HG02981 (cell line): ENCODE results near the gene ANKRD66.
"Not testable (repeated sequence)": the region's sequence is repeated elsewhere in the genome, so short reads cannot be mapped to it uniquely, and the experiment has no call there.

Experiments used
- ATAC-seq: cut with Tn5 transposase; IDR thresholded peaks from one replicate; pipeline ENCODE4 v1.9.1; 2021; ENCODE audit warnings: mild to moderate bottlenecking, moderate library complexity; ENCODE audit not compliant: unreplicated experiment

ANKRD66 gene

DNA sequence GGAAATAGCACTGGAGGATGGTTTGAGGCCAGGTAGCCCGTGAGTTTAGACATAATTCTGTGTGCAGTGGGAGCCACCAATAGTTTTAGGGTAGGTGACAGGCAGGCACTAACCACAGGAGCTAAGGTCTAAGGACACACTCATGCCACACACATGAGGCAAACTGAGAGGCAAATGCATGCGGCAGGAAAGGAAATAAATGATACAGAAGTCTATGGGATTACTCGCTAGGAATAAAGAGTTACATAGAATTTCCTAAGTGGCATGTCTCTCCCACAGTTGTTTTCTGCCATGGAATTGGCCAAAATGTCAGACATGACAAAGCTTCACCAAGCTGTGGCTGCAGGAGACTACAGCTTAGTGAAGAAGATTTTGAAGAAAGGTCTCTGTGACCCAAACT is 4.9 kb downstream of the ANKRD66 start:
- ATAC-seq, result no peak

DNA sequence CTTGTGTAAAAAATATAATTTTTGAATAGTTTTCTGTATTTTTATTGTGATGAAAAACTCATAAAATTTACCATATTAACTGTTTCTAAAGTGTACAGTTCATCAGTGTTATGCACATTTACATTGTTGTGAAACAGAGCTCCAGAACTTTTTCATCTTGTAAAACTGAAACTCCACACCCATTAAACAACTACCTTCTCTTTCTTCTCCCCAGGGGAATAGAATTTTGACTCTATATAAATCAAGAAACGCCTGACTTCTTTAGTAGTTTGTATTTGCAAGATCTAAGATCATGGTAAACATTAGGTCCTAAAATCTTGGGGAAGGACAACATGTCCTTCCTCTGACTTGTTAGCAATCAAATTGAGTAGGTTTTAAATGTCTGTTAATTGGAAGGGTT is 9.1 kb downstream of the ANKRD66 start:
- no peak for ATAC-seq

DNA sequence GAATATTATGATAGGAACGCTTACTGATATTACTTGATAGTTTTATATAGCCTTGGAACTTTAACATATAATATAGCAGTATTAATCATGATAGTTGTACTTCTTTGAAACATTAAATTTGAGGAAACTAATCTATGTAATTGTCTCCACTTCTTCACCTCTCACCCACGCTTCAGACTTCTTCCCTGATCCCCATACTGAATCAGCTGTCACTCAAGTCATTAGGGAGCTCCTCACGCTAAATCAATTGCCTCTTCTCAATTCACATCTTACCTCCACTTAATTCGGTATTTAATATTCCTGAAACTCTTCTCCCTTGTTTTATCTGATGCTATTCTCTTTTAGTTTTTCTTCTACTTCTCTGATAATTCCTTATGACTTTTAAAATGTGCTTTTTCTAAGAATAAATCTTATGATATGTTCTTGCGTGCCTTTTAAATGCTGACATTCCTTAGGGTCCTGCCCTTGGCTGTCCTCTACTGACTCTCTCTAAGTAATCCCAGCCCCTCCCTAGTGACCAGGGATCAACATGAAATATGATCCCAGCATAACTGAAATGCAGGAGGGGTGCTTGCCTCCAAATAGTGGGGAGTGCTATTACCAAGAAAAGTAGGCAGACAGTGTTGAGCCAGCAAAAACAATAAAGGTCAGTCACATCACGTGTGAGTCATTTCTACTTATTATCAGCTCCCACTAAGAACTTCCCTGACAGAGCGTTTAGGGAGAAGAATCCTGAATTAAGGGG is 9.9 kb downstream of the ANKRD66 start:
- ATAC-seq, result no peak

DNA sequence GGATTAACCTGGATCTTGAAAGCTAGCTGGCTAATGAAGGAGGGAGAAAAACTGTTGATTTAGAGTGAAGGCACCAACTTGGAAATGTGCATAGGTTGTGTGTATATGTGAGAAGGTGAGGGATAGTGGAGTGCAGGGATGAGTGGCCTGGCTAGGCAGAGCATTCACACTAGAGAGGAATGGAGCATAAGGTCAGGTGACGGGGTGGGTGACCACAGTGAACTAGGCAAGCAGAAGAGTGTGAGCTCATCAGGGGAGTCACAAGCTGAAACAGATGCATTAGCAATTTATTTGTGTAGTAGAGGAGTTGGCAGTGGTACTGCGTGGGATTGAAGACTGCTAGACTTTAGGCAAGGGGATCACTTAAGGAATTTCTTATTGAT is 10.5 kb downstream of the ANKRD66 start:
- ATAC-seq, result no peak

GRCh38 chr6:46758960-46759753 is 12.4 kb downstream of the ANKRD66 start:
- no peak for ATAC-seq

DNA sequence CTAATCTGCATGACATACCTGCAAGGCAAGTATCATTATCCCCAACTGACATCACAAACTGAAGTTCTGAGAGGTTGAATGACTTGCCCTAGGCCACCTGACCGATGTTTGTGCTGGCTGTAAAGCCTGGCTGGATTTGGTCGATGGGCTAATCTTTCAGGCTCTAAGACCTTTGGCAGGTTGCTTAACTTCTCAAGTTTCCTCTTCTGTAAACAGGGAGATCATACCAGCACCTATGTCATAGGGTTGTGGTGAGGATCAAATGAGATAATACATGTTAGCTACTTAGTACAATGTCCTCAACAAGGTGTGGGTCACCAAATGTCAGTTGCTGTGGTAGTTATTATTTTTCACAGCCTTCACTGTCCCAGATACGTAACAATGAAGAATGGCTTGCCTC is 14.2 kb downstream of the ANKRD66 start:
- no peak for ATAC-seq

- no peak for ATAC-seq
Measured at GRCh38 chr6:46763466-46763865, 16.7 kb downstream of the ANKRD66 start.

GRCh38 chr6:46764280-46764679 is 17.5 kb downstream of the ANKRD66 start:
- not testable (repeated sequence) for ATAC-seq

GRCh38 chr6:46764961-46765360 is 18.2 kb downstream of the ANKRD66 start:
- no peak for ATAC-seq

DNA sequence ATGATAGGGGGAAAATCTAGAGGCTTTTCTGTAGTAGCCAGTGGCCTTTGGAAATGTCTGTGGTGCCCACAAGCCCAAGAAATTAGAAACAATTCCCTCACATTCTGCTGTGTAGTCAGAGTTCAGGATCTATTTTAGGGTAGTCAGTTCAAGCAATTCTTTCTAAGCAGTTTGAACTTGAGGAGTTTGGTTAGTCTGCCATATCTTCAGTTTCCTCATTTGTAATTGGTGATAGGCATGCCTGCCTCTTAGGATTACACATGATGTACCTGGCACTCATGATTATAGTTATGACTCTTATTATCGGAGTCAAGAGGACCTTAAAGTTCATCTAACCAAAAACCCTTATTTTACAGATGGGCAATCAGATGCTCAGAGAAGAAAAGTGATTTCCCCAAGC is 25.3 kb downstream of the ANKRD66 start:
- no peak for ATAC-seq

- no peak for ATAC-seq
Measured at GRCh38 chr6:46772762-46773161, 26.0 kb downstream of the ANKRD66 start.

DNA sequence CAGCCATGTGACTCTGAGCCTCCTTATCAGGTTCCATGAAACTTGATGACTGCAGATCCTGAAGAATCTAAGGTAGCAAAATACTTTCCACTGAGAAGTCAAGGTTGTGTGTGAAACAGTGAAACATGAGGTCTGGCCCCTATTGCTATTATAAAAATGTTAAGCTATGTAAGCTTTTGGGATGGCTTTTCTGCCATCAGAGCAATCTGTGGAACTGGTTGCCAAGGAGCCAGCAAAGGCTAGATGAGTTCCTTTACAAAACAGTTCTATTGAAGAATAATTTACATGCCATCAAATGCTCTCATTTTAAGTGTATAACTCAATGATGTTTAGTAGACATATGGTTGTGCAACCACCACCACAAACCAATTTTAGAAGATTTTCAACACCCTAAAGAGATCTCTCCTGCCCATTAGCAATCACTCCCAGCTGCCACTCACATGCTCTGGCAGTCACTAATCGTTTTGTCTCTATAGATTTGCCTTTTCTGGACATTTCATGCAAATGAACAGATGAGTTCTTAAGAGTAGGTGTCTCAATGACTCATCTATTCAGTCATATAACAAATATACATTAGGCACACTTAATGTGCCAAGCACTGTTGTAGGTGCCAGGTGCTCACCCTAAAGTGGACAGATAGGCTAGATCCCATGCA is 26.6 kb downstream of the ANKRD66 start:
- ATAC-seq, result no peak

DNA sequence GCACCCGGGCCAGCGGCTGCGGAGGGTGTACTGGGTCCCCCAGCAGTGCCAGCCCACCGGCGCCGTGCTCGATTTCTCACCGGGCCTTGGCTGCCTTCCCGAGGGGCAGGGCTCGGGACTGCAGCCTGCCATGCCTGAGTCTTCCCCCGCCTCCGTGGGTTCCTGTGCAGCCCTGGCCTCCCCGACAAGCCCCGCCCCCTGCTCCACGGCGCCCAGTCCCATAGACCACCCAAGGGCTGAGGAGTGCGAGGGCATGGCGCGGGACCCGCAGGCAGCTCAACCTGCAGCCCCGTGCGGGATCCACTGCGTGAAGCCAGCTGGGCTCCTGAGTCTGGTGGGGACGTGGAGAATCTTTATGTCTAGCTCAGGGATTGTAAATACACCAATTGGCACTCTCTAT is 28.0 kb downstream of the ANKRD66 start:
- ATAC-seq, result not testable (repeated sequence)

- ATAC-seq, result no peak
Measured at GRCh38 chr6:46776070-46776712, 29.5 kb downstream of the ANKRD66 start.

DNA sequence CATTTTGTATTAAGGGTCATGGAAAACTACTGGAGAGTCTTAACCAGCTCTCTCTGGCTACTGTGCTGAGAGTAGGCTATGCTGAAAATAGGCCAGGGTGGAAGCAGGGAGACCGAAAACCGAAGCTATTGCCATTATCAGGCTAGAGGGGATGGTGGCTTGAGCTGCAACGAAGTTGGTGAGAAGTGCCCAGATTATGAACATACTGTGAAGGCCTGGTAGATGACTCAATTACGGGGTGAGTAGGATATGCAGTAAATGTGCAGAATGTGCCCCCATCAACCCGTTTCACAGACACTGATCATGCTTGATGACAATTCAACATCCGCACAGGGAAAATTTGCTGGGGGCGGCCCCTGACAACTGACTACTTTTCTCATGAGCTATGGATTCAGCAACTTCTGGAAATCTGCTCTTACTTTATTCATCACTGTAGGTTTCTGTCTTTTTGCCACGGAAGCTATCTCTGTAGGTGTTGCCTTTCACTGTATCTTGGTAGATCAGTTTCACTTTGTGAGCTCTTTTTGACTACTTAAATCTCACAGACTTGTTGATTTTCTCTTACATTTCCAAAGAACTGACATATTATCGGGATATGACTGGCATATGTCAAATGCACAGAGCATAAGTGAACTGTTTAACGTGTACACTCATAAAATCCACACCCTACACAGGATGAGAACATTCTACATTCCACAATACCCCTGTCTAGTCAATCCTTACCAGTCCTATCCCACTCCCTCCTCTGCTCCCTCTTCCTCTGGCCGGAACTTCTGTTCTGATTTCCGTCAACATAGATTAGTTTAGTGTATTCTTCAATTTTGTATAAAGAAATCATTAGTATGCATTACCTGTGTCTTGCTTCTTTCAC is 31.0 kb downstream of the ANKRD66 start:
- ATAC-seq, result no peak

DNA sequence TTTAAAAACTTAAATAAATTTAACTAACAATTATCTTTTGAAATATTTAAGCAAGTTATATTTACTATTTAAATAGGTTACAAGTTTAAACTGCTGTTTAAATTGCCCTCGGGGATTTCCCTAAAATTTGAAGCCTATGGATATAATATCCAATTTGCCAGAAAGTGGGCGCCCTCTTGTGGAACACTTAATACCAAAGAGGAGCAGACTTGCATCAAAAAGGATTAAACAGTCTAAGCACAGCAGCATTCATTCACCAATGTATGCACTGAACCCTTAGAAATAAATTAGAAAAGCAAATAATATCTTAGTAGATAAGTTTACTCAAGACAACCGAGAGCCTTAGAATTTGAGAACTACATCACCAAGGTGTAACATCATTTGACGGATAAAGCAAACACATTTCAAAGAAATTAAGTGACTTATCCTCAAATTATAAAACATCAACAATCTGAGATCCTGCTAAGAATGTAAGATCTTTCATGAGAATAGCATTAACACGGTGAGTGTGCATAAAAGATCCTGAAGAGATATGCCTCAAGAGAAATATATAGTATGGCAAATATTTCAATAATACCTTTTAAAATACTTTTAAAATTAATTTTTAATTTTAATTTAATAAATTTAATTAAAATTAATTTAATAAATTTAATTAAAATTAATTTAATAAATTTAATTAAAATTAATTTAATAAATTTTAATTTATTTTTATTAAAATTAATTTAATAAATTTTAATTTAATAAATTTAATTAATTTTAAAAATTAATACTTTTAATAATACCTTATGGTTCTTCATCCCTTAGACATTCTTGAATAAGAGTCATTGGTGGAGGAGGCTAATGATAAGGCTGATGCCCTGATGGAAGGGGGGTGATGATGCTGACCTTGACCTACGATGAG is 35.0 kb downstream of the ANKRD66 start:
- no peak for ATAC-seq

GRCh38 chr6:46784535-46784934 is 37.8 kb downstream of the ANKRD66 start:
- ATAC-seq, result no peak

DNA sequence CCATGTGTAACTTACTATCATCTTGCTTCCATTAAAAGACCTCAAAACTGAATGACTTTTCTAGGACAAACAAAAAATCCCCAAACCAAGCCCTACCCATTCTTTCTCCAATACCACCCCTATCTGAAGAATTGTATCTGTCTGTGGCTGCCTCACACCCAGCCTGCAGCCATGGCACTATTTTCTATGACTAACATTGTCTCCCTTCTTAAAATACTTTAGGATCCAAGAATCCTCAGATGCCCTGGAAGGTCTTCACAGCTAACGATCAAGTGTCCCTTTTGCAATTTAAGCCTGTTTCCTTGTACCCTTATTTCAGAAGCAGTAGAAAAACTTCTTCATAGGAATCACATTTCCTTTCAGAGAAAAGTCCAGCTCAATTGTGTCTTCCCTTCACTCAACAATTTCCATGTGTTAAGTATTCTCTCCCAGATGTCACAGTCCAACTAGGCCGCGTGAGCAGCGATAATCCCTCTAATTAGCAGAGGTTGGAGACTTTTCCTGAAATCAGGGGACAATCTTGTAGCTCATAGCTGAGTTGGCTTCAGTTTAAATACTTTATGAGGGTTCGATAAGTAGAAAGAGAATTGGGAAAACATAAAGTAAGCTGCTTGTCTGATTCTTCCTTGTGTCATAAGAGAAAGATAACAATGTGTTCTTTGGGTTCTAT is 41.3 kb downstream of the ANKRD66 start:
- ATAC-seq, result no peak

DNA sequence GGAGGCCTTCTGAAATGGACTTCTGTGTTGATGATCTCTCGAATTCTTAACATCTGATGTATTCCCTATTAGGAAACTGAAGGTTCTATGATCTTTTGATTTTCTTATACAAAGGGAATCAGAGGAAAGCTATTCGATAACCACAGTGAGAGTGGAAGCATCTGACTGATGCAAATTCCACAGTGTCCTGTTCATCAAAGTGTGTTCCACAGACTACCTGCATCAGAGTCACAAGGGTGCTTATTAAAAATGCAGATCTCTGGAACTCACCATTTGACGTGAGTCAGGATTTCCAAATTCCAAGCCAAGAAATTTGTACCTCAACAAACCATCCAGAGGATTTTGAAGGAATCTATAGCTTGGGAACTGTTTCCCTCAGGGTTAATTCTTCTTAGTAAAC is 42.1 kb downstream of the ANKRD66 start:
- no peak for ATAC-seq
